Eye (tissue), 1 donor: ENCODE measurements around the gene PVR.
"Not testable (repeated sequence)": the region's sequence is repeated elsewhere in the genome, so short reads cannot be mapped to it uniquely, and the experiment has no call there.

Experiments
- DNase-seq: peaks from one replicate; pipeline ENCODE4 v3.0.0-alpha.2; 2015

PVR gene

GRCh38 chr19:44646049-44646416 lies 2.3 kb downstream of the PVR start:
- no peak for DNase-seq

- no peak for DNase-seq
These were observed 3.4 kb downstream of the PVR start for GRCh38 chr19:44647144-44647543.

GRCh38 chr19:44648631-44649251 lies 5.0 kb downstream of the PVR start:
- DNase-seq = no peak

- no peak for DNase-seq
These were observed 6.0 kb downstream of the PVR start for GRCh38 chr19:44649578-44650145.

GRCh38 chr19:44653343-44653742 lies 9.6 kb downstream of the PVR start:
- DNase-seq = no peak

GRCh38 chr19:44653977-44654774 lies 10.5 kb downstream of the PVR start:
- DNase-seq = no peak

GRCh38 chr19:44657211-44657921 lies 13.7 kb downstream of the PVR start:
- DNase-seq = peak; percentile 84

GRCh38 chr19:44658069-44658733 lies 14.5 kb downstream of the PVR start:
- no peak for DNase-seq

- DNase-seq = no peak
These were observed 16.4 kb downstream of the PVR start for GRCh38 chr19:44660081-44660480.

GRCh38 chr19:44661205-44661604 lies 17.5 kb downstream of the PVR start:
- DNase-seq = no peak

- DNase-seq = no peak
These were observed 18.2 kb downstream of the PVR start for GRCh38 chr19:44661904-44662303.

- no peak for DNase-seq
These were observed 19.1 kb downstream of the PVR start for GRCh38 chr19:44662691-44663385.

- no peak for DNase-seq
These were observed 20.3 kb downstream of the PVR start for GRCh38 chr19:44663996-44664395.

- DNase-seq = no peak
These were observed 21.3 kb downstream of the PVR start for GRCh38 chr19:44664976-44665375.

- DNase-seq = peak; percentile 59
These were observed 23.3 kb downstream of the PVR start for GRCh38 chr19:44666852-44667556.

- DNase-seq = no peak
These were observed 25.5 kb downstream of the PVR start for GRCh38 chr19:44668985-44669764.

- DNase-seq = not testable (repeated sequence)
These were observed 26.3 kb downstream of the PVR start for GRCh38 chr19:44670027-44670426.

GRCh38 chr19:44671400-44671799 lies 27.7 kb downstream of the PVR start, which contains the start of gene CEACAM19:
Gene CEACAM19 (plus strand): TSS chr19:44671482. CDS start chr19:44671932, 450 bp downstream.
- DNase-seq = no peak

- no peak for DNase-seq
These were observed 28.5 kb downstream of the PVR start for GRCh38 chr19:44672226-44672625.

- DNase-seq = no peak
These were observed 29.8 kb downstream of the PVR start for GRCh38 chr19:44673510-44673909.

GRCh38 chr19:44675521-44675920 lies 31.8 kb downstream of the PVR start:
- DNase-seq = no peak
